AG04450 (cell line): ENCODE measurements around the gene ADAM23. TPM values are rescaled to one million over a fixed set of nuclear protein-coding genes. Genes with fewer than 3 reads are reported as not detected.

Experiments
- CTCF ChIA-PET: fragments of 300-600, 350-600 bp; formaldehyde crosslinking; extraction: SDS; loops from one replicate; lab custom pipeline; 2022; ENCODE audit warnings: antibody characterized with exemption, inconsistent platforms; lab: Charles Lee
- POLR2A ChIA-PET: fragments of 350-600 bp; formaldehyde crosslinking; extraction: SDS; loops from one replicate; lab custom pipeline; 2021; ENCODE audit warnings: antibody characterized with exemption, inconsistent platforms; lab: Yijun Ruan, JAX
- DNase-seq: peaks from one replicate; pipeline ENCODE4 v3.0.0-alpha.2; 2011; ENCODE audit warnings: low read depth, low spot score
- H3K27ac ChIP-seq: one replicate; pipeline ENCODE4 v1.5.1; 2012; ENCODE audit warnings: low read depth, low read length, control low read depth
- H3K27me3 ChIP-seq: one replicate; pipeline ENCODE4 v1.6.0; 2012; ENCODE audit warnings: low read length; ENCODE audit not compliant: control insufficient read depth, insufficient read depth
- H3K4me3 ChIP-seq: 2 replicates; pipeline ENCODE4 v1.5.1; 2011; ENCODE audit warnings: mild to moderate bottlenecking, low read depth, low read length, control low read depth
- H3K9me3 ChIP-seq: 2 replicates; pipeline ENCODE4 v1.5.1; 2012; ENCODE audit warnings: low read length; ENCODE audit not compliant: control insufficient read depth, insufficient read depth
- polyA plus RNA-seq: library from polyadenylated mRNA; depleted of rRNA; stranded (reverse); fragments of >200 nt; gene quantifications from 2 replicates; pipeline ENCODE4 v1.2.3, GENCODE V29; 2011
- TF ChIP-seq, protein P1 (sequence below): IDR thresholded peaks from 2 replicates; pipeline ENCODE4 v1.5.1; 2011; ENCODE audit warnings: low read depth, low read length, control low read depth, inconsistent platforms

The ADAM23 gene
- polyA plus RNA-seq, 1 experiment = 6.6 TPM

DNA sequence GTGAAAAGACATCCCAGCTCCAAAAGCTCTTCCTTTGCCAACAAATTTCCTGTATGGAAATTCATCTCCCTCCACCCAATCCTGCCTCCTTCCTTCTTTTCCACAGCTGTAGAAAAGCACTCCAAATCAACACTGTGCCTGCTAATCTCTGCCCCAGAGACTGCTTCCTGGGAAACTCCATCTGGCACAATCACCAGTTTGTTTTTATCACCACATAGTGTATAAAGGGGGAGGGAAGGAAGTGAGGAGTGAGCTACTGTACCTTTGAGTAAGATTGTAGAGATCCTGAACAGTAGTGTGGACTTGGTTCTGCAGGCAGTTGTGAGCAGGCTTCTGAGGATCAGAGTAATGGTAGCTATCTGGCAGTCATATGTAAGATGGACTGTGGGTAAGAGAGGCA, 184.3 kb downstream of the ADAM23 start:
- ChIA-PET POLR2A (no interaction called here), CTCF (no interaction called here)
- Histone ChIP-seq H3K27me3 (no peaks in the 10 kb centered on the region), H3K27ac (no peak overlapping the region), H3K9me3 (no peaks in the 10 kb centered on the region), H3K4me3 (no peak overlapping the region)
- TF ChIP-seq, protein P1, sequence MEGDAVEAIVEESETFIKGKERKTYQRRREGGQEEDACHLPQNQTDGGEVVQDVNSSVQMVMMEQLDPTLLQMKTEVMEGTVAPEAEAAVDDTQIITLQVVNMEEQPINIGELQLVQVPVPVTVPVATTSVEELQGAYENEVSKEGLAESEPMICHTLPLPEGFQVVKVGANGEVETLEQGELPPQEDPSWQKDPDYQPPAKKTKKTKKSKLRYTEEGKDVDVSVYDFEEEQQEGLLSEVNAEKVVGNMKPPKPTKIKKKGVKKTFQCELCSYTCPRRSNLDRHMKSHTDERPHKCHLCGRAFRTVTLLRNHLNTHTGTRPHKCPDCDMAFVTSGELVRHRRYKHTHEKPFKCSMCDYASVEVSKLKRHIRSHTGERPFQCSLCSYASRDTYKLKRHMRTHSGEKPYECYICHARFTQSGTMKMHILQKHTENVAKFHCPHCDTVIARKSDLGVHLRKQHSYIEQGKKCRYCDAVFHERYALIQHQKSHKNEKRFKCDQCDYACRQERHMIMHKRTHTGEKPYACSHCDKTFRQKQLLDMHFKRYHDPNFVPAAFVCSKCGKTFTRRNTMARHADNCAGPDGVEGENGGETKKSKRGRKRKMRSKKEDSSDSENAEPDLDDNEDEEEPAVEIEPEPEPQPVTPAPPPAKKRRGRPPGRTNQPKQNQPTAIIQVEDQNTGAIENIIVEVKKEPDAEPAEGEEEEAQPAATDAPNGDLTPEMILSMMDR = no peak
- no peak for DNase-seq

DNA sequence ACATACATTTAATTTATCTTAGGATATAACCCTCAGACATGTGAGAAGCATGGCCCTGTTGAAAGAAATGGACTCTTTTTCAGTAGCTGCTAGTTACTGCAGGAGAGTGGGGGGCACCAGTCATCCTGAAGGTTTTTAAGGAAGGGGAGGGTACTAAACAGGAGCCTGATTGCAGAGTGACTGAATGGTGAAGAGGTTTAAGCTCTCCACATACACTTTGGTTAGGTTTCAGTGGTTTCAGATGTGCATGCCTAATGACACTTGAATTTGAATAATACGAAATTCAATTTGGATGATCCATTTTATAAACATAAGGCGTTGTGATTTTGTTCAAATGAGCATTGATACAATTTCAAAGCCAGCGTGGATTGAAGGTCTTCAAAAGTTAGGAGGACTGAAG, 188.0 kb downstream of the ADAM23 start:
- no peak overlapping the region for H3K27ac ChIP-seq
- DNase-seq = no peak
- ChIA-PET CTCF (no interaction called here), POLR2A (no interaction called here)
- no peaks in the 10 kb centered on the region for H3K27me3 ChIP-seq
- TF ChIP-seq, protein P1 = no peak
- no peak overlapping the region for H3K4me3 ChIP-seq
- no peaks in the 10 kb centered on the region for H3K9me3 ChIP-seq

DNA sequence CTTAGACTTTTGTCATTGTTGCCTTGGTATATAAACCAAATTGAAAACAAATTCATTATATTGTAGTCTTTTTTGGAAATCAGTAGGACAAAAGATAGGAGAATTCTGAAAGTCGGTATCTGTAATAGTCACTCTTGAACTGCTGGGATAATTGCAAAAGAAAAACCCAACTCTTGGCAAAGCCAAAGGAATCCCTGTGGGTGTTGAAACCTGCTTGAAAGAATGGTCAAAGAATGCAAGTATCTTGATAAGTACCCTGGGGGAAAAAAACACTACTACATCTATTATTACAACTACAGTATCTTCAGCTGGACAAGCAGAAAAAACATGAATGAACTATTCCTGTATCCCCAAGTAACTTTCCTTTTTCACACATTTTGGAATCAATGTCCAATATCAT, 191.7 kb downstream of the ADAM23 start:
- no peak overlapping the region for H3K27ac ChIP-seq
- H3K27me3 ChIP-seq = no peaks in the 10 kb centered on the region
- ChIA-PET POLR2A (interaction anchor here (0.6 kb wide), 1 partner anchor 474 kb away, joined by 6 read pairs; no protein-coding TSS in a partner anchor), CTCF (no interaction called here)
- H3K4me3 ChIP-seq = no peak overlapping the region
- DNase-seq = no peak
- H3K9me3 ChIP-seq = no peaks in the 10 kb centered on the region
- TF ChIP-seq, protein P1 = no peak

DNA sequence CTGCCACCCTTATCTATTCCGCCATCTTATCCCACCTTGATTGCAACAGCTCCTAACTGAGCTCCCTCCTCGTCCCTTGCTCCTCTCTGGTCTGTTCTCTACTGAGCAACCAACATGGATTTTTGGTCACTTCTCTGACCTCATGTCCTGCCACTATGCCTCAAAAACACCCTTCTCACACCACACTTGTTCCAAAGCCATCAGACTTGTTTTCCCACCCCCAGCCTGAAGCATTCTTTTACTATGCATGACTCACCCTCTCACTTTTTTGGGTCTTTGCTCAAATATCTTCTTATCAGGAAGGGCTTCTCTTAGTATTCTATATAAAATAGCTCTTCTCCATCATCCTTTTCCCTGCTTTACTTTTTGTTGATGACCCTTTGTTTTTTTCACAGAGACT, 196.3 kb downstream of the ADAM23 start:
- Histone ChIP-seq H3K4me3 (no peak overlapping the region), H3K9me3 (peaks cover 4% of the 10 kb centered on the region; the same call in 1 of the 2 replicates), H3K27me3 (peaks cover 12% of the 10 kb centered on the region), H3K27ac (no peak overlapping the region)
- no peak for DNase-seq
- CTCF ChIA-PET = no interaction called here
- POLR2A ChIA-PET = no interaction called here
- TF ChIP-seq, protein P1 = no peak

DNA sequence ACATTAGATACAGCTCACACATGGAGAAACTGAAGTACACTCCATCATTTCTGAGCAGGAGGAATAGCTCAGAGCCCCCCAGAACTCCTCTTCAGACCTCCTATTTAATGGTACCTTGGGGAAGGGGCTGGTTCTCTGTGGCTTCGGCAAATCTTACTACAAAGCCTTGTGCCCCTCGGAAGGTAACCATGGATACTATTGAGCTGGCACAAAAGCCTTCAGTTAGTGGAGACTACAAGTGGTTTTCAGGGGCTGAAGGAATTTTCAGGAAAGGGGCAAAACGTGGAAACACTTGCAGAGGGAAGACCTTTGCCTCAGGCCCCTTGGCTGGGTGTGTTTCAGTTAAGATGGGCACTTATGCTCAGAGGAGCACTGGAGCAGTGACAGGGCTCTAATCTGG, 197.9 kb downstream of the ADAM23 start:
- CTCF ChIA-PET = no interaction called here
- POLR2A ChIA-PET = no interaction called here

More for the DNA sequence above, 197.9 kb downstream of the ADAM23 start:
- TF ChIP-seq, protein P1 = no peak
- Histone ChIP-seq H3K27ac (no peak overlapping the region), H3K27me3 (peaks cover 12% of the 10 kb centered on the region), H3K4me3 (no peak overlapping the region), H3K9me3 (peaks cover 4% of the 10 kb centered on the region; the same call in 1 of the 2 replicates)
- no peak for DNase-seq
